GM12874 (cell line): ENCODE measurements around the gene CSDE1.

Source experiments
- TF ChIP-seq, protein P1 (sequence below): IDR thresholded peaks from 2 replicates; pipeline ENCODE4 v1.5.1; 2011; ENCODE audit warnings: low read depth, mild to moderate bottlenecking, control low read depth, low read length, moderate library complexity; ENCODE audit not compliant: insufficient read depth

Gene CSDE1

DNA sequence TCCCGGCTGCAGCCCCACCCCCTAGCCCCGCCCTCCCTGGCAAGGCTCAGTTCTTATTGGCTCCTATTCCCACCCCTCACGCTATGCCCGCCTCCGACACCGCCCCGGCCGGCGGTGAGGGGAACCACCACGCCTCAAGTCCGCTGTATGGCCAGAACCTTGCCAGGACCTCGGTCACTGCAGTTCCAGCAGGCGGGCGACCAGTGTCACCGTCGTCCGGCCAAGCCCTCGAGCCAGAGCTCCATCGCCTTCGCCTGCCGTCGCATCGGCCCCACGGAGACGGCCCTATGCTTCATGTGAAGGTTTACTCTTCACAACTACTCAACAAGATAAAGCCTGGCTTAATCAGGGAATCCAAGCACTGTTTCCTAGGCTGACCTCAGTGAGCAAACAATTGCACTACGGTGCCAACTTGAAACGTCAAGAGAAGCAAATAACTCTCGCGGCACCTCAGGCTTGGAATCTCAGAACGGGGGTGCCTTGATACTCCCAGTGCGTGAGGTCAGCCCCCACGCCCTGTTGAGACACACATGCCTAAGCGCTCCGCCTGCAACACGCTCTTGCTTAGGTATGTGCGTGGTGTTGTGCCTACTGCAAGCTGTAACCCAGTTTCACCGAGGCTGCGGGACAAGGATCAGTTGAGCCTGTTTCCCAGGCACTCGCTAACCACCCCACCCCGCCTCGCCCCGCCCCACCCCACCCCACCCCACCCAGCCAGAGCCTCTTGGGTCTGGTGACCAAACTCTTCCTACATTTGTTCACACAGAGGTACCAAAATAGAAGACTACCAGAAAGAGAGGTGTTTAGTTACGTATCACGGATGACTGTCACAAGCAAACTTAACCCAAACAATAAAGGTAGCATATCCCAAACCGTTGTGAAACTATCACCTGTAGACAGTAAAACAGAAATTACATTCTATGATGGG is 87.4 kb downstream of the CSDE1 start:
- TF ChIP-seq, protein P1, sequence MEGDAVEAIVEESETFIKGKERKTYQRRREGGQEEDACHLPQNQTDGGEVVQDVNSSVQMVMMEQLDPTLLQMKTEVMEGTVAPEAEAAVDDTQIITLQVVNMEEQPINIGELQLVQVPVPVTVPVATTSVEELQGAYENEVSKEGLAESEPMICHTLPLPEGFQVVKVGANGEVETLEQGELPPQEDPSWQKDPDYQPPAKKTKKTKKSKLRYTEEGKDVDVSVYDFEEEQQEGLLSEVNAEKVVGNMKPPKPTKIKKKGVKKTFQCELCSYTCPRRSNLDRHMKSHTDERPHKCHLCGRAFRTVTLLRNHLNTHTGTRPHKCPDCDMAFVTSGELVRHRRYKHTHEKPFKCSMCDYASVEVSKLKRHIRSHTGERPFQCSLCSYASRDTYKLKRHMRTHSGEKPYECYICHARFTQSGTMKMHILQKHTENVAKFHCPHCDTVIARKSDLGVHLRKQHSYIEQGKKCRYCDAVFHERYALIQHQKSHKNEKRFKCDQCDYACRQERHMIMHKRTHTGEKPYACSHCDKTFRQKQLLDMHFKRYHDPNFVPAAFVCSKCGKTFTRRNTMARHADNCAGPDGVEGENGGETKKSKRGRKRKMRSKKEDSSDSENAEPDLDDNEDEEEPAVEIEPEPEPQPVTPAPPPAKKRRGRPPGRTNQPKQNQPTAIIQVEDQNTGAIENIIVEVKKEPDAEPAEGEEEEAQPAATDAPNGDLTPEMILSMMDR, result no peak

- TF ChIP-seq, protein P1, result no peak
Observed at GRCh38 chr1:114669562-114670082, 88.2 kb downstream of the CSDE1 start, which contains the start of gene DENND2C. Gene DENND2C (minus strand): TSS chr1:114670049. CDS start chr1:114625984, 44,065 bp downstream.

DNA sequence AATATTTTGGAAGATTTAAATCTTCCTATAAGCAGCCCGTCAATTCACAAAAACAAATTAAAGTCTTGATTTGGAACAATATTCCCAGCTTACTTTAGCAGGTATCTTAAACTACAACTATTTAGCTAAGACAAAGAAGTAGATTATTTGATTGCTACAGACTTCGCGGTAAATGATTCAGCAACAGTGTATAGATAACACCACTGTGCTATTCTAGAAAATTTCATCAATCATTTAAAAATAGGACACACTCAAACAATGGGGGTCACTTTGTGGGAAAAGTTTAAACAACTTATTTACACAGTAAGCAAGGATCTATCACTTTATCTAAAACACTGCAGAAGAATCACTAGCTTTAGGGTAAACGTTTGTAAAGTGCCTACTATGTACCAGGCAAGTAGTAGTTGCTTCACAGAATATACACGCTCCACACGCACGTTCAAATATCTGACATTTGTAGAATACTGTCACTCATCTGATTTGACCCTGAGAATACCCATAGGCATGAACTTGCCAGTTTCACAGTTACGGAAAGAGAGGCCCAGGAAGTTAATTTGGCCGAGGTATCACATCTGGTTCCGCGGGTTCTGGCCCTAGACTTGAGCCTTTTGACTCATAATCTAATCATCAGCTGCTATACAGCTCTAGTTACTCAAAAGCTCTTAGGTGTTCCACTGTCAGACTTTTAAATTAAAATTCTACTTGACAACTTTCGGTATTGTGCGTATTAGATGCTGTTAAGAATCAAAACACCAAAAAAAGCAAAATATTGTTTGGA is 88.8 kb downstream of the CSDE1 start:
- TF ChIP-seq, protein P1, result no peak

GRCh38 chr1:114668373-114668772 is 89.4 kb downstream of the CSDE1 start:
- TF ChIP-seq, protein P1, result no peak

DNA sequence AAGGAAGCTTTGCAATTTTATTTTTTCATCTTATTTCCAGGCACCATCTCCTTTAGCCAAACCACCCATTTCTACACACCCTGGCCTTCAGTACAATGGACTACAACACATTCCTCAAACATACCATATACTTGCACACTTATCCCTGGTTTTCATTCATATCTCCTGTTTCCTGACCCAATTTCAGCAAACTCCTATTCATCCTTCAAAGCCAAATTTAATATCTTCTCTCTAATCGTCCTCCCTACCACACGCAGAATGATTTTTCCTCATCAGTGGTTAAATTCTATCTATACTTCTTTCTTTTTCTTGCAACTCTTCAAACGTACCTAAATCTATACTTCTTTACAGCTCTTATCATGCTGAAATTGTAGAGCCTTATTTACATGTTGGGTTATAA is 90.8 kb downstream of the CSDE1 start:
- TF ChIP-seq, protein P1, result no peak
